Stimulated activated CD8-positive, alpha-beta memory T cell treated with anti-CD3 and anti-CD28 coated beads, Interleukin-7, amount 100 ng/mL, for 24 hours (primary cell): ENCODE measurements around the gene FBLN2.
"Not testable (repeated sequence)": the region's sequence is repeated elsewhere in the genome, so short reads cannot be mapped to it uniquely, and the experiment has no call there.

Experiments
- DNase-seq: peaks from one replicate; pipeline ENCODE4 v3.0.0-alpha.2; 2020; ENCODE audit warnings: low read depth

Gene FBLN2

DNA sequence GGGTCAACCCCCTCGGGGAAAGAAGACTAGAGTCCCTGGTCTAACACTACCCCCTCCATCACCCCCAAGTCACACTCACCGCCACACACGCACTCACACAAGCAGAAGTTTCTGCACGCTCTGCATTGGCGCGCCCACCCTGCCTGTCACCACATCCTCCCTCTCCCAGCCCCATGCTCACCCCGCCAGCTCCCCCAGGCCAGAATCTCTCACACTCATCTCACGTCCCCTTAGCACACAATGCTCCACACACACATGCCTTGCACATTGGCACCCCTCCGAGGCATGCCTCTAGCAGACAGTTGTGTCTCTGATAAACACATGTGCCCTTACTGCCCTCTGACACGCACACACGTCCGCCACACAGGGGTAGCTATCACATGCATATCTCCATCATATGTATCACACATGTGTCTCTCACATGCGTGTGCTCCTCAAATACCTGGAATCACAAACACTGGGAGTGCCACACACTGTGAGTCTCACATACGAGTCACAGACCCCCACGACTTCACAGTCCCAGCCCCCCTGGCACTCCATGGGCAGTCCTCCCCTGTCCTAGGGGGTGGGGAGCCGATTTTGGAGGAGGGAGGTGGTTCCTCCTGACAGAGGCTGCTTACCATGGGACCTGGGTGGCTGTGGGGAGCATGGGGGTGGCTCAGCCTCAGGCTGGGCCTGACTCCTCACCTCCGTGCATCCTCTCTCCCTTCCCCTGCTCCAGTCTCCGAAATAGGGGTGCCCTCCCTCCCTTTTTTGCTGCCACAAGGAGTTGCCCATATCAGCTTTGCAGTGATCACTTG lies 898 bp downstream of the FBLN2 start:
- no peak for DNase-seq

DNA sequence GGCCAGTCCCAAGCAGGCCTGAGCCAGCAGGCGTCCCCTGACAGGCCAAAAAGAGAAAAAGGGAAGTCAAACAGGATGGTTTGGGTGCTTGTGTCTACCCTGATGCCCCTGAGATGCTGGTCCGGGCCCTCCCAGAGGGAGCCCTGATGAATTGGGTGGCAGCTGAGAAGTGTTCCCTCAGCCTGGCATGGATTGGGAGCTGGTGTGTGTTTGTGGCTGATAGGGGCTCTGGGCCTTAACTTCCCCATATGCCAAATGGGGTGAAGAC lies 1.4 kb downstream of the FBLN2 start:
- DNase-seq = no peak

DNA sequence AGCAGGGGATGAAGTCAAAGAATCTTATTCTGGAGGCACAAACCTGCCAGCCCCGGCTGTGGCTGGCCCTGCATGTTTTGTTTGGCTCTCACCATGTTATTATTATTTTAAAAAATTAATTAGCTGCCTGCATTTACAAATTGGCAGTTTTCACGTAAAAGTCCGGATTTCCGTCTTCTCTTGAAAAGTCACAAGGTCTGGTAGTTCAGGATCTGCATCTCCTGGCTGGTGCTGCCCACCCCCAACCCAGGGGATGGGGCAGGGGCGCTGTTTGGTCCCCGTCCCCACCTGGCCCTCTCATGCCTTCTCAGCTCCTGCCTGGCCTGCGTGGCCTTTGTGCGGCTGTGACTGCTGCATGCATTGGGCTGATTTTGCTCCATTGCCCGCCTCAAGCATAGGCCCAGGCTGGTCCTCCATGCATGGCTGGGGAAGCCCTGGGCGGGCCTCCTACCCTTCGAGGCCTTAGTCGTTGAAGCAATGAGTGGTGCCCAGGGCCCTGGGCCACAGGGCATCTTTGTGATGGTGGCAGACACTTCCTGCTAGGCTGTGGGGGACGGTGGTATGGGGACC lies 2.0 kb downstream of the FBLN2 start:
- DNase-seq = no peak

DNA sequence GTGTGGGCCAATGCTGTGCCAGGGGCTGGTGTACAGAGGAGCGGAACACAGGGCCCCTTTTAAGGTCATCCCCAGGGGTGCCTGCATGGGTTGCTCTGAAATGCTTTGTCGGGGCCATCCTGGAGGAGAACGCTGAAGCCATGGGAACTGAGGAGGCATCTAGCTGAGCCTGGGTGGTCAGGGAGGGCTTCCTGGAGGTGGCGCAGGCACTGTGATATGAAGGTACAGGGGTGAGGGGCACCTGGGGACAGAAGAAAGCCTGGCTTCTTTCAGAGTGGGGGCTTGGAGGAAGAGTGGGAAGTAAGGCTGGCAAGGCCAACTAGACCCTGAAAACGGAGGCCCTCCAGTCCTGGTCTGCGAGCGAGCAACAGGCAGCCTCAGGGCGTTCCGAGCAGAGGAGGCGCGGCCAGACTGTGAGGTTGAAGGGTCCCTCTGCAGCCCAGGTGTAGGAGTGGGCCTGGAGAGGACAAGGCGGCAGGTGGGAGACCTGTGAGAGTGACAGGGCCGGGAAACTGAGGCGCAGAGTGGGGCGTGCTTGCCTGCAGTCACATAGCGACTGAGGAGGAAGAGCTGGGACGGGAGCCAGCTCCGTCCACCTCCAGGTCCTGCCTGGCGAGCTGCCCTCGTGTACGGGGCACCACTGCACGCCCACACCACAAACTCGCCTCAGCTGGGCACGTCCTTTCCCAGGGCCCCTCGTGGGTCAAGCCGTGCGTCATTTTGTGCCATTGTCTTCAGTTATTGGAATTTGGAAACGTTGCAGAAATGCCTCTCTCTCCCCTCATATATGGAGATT lies 4.1 kb downstream of the FBLN2 start:
- DNase-seq = no peak

DNA sequence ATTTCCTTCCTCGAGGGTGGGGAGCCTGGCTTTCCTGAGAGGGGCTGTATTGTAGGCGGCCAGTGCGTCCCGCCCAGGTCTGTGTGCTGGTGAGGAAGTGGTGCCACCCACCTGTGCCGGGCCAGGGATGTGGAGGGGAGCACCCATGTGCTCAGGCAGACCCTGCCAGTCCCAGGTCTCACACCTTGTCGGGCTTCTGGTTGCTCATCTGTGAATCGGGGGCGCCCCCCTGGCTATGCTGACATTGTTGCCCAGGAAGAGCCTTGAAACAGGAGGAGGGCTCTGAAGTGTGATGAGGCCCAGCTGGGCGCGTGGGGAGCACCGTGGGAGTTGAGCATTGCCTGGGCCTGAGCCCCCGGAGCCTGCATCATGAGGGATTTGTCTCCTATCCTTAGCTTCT lies 4.8 kb downstream of the FBLN2 start:
- no peak for DNase-seq

DNA sequence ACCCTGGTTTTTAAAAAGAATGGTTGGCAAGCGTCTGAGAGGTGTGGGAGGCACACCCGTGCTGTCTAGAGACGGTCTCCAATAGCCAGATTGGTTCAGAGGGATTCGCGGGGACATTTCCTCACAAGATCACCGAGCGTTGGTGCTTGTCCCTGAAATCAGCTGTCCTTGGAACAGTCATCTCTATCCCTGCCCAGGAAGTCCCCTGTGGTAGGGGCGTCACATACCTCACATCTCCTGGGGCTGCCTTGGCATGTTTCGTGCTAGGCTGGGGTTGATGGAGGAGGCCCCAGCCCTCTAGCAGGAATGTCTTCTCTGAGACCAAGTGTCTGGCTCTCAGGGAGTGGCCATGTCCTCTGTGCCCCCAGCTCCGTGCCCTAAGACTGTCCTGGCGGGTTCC lies 6.8 kb downstream of the FBLN2 start:
- no peak for DNase-seq

DNA sequence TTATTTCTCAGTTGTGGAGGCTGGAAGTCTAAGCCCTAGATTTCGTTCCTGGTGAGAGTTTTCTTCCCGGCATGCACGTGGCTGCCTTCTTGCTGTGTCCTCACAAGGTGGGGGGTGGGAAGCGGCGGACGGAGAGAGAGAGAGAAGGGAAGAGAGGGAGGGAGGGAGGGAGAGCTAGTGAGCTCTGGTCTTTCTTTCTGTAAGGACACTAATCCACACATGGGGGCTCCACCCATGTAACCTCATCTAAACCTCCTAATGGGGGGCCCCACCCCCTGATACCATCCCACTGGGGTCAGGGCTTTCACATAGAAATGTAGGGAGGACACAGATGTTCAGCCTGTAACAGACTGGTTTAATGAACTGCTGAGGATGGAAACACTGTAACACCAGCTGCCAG lies 7.3 kb downstream of the FBLN2 start:
- no peak for DNase-seq

DNA sequence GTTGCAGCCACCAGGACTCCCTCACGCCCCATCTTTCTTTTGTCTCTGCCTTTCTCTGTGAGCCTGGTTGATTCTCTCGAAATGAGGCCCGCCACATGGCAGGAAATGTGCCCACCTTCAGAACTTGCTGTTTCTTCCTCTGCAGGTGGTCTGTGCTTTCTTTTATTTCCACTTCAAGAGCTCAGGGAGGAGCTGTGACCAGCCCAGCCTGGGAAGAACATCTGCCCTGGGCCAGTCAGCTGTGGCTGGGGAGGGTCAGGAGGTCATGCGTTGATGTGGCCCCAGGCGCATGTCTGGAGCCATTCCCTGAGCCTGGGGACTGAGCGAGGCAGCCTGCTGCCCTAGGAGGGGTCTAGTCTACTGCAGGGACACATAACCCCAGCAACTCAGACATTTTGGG lies 8.0 kb downstream of the FBLN2 start:
- DNase-seq = no peak

DNA sequence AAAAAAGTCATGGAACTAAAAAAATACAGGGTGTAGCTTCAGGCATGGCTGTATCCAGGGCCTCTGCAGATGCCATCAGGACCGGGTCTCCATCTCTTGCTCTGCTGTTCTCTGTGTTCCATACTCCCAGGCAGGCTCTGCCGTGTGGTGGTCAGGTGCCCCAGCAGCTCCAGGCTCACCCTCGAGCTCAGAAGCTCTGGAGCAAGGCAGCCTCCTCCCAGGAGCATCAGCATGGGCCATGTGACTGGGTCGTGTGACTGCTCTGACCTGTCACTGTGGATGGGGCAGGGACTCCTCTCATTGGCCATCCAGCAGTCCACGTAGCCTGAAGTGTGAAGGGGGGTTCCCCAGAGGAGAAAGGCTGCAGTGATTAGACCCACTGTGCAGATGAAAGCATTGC lies 8.5 kb downstream of the FBLN2 start:
- DNase-seq = no peak

DNA sequence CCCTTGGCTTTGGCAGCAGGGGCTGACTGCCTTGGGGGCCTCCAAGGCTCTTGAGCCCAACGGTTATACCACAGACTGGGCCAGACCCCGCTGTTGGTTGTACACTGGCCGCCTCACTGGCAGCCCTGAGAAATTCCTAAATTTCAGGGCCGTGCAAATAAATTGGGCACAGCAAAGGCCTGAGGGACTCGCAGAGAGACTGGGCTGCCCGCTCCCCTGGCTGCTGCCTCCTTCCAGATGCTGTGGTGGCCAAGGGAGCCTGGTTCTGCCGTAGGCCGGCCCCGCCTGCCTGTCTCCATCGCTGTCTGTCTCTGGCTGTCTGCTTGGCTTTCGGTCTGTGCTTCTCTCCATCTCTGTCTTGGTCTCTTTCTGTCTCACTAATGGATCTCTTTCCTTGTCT lies 9.0 kb downstream of the FBLN2 start:
- DNase-seq = no peak

DNA sequence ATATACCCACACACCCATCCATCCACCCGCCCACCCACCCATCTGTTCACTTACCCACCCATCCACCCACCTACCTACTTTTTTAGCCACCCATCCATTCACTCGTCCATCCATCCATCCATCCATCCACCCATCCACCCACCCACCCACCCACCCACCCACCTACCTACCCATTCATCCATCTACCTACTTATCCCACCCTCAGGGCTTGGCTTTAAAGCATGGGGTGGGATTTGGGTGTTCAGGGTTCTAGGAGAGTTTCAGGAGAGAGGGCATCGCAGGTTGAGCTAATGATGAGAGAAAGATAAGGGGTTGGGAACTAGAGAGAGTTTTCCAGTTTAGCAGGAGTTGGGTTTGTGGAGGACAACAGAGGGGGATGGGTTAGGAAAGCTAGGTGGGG lies 9.7 kb downstream of the FBLN2 start:
- DNase-seq = no peak

DNA sequence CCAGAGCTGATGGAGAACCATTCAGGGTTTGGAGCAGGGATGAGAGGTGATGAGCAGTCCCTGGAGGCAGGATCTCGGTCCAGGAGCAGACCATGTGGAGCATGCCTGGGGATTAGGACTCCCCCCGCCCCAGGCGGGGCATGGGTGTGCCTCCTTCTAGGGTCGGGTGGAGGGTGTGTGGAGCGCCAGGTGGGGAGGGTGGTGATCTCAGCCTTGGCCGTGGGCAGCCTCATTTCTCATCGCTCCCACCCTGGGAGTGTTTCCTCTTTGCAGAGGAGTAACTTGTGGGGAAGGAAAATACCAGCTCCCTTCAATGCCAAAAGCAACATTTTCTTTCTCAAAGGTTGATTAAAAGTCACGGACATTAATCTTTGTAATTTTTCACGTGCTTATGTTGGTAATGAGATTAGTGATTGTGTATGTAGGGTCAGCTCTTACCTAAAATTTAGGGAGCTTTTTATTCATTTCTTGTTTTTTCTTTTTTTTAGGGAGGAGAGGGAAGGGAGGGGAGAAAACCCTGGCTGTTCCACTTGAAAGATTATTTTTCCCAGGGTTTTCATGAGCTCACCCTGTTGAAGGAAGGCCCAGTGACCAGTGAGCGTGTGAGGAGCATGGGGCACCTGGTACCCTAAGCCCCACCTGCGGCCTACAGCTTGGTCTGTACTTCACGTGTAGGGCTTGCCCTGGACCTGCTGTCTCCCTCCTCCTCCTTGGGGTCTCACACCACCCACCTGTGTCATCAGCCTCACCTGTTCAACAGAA lies 11.0 kb downstream of the FBLN2 start:
- DNase-seq = no peak

DNA sequence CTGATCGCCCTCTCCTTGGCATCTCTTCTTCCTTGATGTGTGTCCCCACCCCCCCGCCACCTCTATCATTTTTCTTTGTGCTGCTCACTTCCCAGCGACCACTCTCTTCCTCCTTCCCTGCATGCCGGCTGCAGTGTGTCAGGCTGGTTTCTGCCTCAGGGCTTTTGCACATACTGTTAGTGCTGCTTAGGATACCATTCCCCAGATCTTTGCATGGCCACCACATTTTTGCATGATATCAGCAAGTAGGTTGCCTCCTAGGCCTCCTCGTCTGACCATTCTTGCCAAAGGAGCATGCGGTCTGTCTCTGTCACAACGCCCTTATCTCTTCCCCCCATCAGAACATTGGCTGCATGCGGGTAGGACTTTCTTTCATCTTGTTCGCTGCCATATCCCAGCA lies 12.5 kb downstream of the FBLN2 start:
- DNase-seq = no peak

DNA sequence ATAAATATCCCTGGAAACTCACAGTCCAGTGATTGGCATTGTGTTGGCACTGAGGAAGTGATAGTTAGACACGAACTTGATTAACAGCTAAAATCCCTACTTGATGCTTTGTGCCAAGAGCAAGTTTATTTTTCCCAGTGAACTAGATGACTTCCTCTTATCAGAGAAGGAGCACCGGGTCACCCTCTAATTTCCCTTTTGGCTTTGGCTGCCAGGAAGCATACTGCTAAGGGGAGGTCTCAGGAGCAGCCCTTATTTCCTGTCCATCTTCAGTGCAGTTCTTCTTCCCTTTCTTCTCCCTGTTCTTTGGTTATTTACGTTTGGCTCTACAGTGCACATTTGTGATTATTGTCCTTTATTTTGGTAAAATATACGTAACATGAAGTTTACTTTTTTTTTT lies 13.0 kb downstream of the FBLN2 start:
- DNase-seq = no peak

DNA sequence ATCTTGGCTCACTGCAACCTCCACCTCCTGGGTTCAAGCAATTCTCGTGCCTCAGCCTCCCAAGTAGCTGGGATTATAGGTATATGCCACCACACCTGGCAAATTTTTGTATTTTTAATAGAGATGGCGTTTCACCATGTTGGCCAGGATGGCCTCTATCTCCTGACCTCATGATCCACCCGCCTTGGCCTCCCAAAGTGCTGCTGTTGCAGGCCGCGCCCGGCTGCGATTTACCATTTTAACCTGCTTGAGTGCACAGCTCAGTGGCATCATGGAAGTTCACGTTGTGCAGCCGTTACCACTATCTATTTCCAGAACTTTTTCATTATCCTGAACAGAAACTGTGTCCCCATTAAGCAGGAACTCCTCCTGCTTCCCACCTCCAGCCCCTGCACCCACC lies 13.5 kb downstream of the FBLN2 start:
- not testable (repeated sequence) for DNase-seq

DNA sequence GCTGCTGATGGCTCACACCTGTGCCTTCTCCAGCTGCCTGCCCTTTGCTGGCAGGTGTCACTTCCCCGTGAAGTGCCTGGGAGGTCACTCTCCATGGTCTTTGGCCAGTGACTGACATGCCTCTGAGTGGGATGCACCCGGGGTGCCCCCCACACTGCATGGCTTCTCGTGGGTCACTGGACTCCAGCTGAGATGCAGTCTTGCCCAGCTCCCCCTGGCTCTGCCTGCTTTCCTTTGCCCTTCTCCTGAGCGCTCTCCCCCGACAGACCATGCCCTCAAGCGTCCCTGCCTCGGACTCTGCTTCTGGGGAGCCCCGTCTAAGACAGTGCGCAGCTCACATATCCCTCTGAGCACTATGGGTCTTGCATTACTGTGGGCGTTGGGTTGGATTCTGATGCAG lies 14.4 kb downstream of the FBLN2 start:
- DNase-seq = no peak

DNA sequence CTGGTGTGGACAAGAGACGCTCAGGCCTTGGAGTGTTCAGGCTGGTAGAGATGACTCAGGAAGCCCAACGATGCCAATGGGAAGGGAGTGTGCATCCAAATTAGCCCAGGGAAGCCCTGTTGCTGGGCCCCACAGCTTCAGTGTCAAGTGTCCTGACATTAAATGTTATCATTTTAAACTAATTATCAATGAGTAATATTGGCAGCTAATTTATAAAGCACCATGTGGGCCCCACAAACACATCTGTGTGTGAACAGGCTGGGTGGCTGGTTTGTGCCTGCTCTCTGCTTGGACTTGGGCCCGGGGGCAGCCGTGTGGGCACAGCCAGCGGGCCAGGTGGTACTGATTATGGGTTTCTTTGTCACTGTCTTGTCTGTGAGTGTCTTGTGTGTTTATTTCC lies 15.0 kb downstream of the FBLN2 start:
- no peak for DNase-seq

DNA sequence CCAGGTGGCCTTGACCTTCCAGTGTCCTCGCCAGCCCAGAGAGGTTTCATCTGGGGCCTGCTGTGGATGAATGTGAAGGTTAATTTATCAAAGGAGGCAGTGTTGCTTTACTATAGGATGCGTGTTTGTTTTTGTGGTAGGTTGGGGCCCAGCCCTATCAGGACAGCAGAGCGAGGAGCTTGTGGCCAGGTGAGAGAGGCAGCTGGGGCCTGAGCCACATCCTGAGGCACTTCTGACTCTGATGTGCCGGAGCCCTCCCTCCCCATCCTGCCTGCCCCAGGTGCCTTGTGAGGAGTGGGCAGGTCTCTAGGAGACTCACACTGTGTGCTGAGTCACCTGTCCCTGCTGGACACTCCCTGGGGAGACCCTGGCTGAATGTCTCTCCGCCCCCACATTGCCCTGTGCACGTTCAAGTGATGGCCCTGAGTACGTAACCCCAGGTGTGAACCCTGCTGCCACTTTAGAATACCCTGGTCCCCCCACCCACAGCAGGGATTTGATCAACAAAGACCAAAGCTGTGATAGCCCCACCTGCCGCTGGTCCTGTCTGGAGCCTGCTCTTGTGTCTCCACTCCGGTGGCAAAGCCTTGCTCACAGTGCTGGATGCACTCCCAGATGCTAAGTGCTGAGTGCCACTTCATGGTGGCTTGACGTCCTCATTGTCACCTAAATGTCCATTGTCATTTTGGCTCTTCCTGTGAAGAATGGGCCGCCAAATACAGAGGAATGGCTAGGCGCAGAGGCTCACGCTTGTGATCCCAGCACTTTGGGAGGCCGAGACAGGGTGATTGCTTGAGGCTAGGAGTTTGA lies 16.0 kb downstream of the FBLN2 start:
- no peak for DNase-seq

DNA sequence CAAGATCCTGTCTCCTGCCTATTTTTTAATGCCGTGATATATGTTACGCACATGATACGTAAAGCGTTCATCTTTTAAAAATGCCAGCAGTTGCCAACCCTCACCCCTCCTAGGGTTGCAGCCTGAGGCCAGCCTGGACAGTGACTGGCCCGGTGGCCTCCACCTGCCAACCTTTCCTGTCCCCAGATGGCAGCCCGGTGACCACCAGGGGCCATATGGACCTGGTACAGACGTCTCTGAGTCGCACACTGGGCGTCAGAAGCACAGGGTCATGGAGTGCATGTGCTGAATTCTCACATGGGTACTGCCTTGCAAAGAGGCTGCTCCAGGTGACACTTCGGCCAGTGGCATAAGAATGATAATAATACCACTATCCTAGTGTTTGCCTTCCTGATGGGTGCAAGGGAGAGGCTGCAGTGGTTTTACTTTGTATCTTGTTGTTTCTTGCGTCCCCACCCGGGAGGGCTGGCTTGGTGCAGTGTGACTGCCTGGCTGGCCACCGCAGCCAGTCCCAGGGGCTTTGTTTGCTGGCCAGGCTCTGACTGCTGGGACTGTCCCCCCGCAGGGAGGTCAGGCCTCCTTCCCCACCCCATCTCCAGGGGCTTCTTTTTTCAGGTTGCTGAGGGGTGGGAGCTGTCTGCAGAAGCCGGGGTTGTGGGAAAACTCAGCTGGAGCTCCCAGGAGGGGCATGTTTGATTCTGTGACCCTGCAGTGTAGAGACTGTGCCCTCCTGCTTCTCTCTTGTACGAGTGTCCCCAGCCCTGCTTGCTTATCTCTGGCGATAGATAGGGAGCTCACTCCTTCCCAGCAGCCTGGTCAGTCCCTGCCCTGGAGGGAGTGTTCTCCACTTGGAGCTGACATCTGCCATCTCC lies 16.9 kb downstream of the FBLN2 start:
- DNase-seq = no peak

DNA sequence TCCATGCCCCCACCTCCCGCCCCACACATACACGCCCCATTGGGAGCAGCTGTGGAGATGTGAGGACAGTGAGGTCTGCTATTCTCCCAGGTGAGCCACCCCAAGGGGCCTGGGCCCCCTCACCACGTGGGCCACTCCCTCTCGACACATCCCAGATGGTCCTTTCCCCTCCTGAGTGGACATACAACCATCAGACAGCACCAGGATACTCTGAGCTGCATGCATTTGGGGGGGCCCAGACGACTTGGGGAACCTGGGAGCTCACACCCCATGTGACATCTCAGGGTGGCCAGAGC lies 17.5 kb downstream of the FBLN2 start:
- no peak for DNase-seq

DNA sequence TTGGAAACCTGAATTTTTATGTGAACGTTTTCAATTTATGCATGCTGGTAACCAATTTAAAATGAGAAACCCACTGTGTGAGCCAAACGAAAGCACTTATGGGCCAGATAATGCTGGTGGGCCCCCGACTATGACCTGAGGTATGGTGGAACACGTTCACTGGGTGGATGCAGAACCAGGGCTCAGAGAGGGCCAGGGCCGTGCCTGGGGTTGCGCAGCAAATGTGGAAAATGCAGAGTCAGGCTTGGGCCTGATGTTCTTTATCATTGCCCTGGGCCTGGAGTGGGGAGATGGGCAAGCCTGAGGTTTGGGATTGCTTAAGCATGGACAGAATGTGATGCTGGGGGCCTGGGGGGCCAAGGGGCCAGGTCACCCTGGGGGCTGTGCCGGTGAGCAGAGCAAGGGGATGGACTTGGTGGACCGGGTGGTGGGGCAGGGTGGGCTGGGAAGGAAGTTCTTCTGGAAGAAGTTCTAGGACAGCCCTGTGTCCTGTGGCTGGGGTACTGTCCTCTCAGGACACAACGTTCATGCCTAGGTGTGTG lies 17.9 kb downstream of the FBLN2 start:
- no peak for DNase-seq
